GM19328 (cell line): Measurements from ENCODE around the gene AASDH.

ENCODE experiments used
- ATAC-seq: cut with Tn5 transposase; IDR thresholded peaks from one replicate; pipeline ENCODE4 v1.9.1; 2021; ENCODE audit warnings: mild to moderate bottlenecking, moderate library complexity; ENCODE audit not compliant: unreplicated experiment

AASDH gene

DNA sequence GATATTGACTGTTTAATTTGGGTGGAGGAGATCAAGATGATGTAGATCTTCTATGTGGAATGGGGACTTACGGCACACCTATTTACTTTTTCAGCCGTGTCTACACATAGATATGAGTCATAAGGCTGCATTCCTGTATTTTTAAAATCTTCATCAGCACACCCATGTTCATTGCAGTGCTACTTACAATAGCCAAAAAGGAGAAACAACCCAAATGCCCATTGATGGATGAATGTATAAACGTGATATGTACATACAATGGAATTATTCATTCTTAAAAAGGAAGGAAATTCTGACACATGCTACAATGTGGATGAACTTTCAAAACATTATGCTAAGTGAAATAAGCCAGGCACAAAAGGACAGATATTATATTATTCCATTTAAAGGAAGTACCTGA is 98.6 kb downstream of the AASDH start:
- ATAC-seq: no peak
